RWPE1 (cell line): ENCODE data around the gene PLXNC1.
A peak's percentile ranks its signal among the peaks of the same experiment; 100 is the strongest.

Experiments used
- CTCF ChIA-PET: fragments of 350-600 bp; sonication (Branson Sonifier 250); formaldehyde crosslinking; extraction: SDS; loops from one replicate; lab custom pipeline; 2021; lab: Yijun Ruan, JAX
- POLR2A ChIA-PET: fragments of 400-600 bp; formaldehyde crosslinking; extraction: SDS; loops from one replicate; lab custom pipeline; 2020; ENCODE audit warnings: antibody characterized with exemption; ENCODE audit not compliant: low non-redundant PET; lab: Yijun Ruan, JAX
- DNase-seq: peaks from one replicate; pipeline ENCODE4 v3.0.0; 2012; ENCODE audit warnings: low spot score
- H3K27ac ChIP-seq: fragments of 450-650 bp; 2 replicates; pipeline ENCODE4 v1.5.1; 2017
- TF ChIP-seq, protein P1 (sequence below): fragments of 450-650 bp; conservative IDR thresholded peaks from 2 replicates; pipeline ENCODE4 v1.5.1; 2017; ENCODE audit warnings: low read depth, mild to moderate bottlenecking

The PLXNC1 gene

GRCh38 chr12:94260717-94261116 is 112.3 kb downstream of the PLXNC1 start:
- no peak overlapping the region for H3K27ac ChIP-seq
- ChIA-PET POLR2A (no interaction called here), CTCF (no interaction called here)
- no peak for DNase-seq
- TF ChIP-seq, protein P1, sequence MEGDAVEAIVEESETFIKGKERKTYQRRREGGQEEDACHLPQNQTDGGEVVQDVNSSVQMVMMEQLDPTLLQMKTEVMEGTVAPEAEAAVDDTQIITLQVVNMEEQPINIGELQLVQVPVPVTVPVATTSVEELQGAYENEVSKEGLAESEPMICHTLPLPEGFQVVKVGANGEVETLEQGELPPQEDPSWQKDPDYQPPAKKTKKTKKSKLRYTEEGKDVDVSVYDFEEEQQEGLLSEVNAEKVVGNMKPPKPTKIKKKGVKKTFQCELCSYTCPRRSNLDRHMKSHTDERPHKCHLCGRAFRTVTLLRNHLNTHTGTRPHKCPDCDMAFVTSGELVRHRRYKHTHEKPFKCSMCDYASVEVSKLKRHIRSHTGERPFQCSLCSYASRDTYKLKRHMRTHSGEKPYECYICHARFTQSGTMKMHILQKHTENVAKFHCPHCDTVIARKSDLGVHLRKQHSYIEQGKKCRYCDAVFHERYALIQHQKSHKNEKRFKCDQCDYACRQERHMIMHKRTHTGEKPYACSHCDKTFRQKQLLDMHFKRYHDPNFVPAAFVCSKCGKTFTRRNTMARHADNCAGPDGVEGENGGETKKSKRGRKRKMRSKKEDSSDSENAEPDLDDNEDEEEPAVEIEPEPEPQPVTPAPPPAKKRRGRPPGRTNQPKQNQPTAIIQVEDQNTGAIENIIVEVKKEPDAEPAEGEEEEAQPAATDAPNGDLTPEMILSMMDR: no peak

DNA sequence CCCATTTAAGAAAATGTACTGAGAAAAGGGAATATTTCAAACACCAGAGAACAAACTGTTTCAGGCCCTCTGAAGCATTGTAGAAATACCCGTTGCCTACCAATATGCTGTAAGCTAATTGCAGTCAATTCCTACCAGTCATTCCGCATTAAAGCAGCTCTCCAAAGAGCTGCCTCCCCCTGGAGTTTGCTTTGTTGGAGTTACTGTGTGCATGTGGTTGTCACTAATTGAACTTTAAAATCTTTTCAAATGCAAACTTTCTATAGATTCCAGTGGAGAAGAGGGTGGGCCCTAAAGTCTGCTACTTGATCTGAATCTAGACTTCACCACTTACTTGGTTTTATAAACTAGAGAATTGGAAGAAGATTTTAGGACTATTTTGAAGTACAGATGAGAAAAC is 112.7 kb downstream of the PLXNC1 start:
- CTCF ChIA-PET: no interaction called here
- DNase-seq: no peak
- no peak overlapping the region for H3K27ac ChIP-seq

DNA sequence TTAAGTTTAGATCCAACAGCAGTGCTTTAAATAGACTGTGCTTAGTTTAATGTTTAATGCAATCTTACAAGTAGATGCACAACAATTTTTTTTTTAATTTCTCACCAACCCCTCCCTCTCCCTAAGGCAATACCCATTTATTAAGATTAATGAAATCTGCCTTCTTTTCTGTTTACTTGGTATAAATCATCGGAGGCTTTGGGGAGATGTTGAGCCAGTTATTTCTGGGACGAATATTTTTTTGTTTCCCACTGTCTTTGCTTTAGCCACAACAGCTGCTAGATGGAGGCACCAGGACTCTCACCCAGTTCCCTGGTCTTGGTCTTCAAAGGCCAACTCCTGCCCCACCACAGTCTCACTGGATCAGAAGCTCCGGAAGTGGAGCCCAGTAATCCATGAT is 113.4 kb downstream of the PLXNC1 start:
- H3K27ac ChIP-seq: peak overlapping the region; percentile 39; the same call in 1 of the 2 replicates
- CTCF ChIA-PET: interaction anchor here (0.5 kb wide), 1 partner anchor 58 kb away, joined by 4 read pairs; no protein-coding TSS in a partner anchor
- TF ChIP-seq, protein P1: no peak
- POLR2A ChIA-PET: no interaction called here
- no peak for DNase-seq

More for the DNA sequence above, 112.7 kb downstream of the PLXNC1 start:
- TF ChIP-seq, protein P1: no peak
- POLR2A ChIA-PET: no interaction called here

DNA sequence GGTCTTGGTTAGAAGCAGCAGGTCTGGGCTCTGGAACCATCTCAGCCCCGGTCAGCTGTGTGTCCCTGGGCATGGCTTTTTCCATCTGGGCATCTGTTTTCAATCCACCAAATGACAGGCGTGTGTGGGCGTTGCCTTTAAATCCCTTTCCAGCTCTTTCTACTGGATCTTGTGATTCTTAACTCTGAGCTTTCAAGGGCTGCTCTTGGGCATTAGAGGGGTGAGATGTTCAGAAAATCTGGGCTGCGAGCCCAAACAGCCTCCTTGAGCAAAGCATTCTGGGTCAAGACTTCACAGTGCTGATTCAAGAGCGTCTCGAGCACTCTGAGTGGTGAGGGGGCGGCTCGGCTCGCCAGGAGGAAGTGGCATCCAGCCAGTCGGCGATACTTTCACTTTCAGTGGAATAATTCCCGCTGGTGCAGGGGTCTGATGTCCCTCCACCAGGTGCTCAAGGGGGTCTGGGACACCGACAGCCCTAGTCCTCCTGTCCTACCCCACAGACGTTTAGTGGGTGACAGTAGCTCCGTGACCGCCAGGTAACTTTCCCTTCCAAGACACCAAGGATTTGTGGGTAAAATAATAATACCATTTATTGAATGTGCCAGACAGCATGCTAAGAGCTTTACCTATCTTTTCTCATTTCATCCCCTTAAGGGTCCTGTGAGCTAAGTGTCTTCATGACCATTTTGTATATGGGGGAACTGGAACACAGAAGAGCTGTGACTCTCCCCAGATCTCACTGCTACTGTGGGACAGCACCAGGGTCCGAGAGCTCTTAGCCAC is 114.0 kb downstream of the PLXNC1 start:
- ChIA-PET CTCF (interaction anchor here (0.5 kb wide), 1 partner anchor 58 kb away, joined by 4 read pairs; no protein-coding TSS in a partner anchor), POLR2A (no interaction called here)
- H3K27ac ChIP-seq: peak overlapping the region; percentile 39
- peak; percentile 76 for DNase-seq
- TF ChIP-seq, protein P1: no peak

DNA sequence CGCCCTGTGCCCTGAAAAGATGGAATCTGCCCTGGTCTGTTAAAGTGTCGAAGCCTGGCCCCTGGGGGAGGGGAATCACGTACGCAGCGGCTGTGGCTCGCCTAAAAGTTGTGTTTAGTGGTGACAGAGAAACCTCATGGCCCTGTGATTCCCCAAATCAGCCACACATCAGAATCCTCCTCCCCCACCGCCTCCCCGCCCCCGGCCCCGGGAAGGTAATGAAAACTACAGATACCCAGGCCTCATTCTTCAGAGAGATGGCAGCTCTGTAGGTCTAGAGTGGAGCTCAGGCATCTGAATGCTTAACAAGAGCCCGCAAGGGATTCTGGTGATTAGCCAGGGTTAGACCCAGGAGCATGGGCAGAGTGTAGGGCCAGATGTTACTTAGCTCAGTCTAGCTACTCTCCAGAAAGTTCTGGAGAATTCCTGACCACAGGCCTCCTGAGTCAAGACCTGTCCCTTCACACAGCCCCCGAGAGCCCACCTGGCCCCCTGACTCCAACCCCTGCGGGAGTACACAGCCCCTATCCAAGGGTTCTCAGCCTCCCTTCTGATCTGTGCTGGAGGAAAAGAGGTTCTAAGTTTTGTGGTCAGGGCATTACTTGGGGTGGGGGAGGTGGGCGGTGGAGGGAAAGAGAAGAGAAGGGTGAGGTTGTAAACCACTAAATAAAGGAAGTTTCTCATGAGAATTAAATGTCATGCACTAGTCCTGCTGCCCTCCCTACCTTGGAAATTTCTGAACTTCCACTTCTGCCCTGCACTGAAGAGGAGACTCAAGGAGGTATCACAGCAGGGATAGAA is 114.8 kb downstream of the PLXNC1 start:
- TF ChIP-seq, protein P1: no peak
- DNase-seq: no peak
- ChIA-PET CTCF (no interaction called here), POLR2A (no interaction called here)
- peak overlapping the region; percentile 39; the same call in 1 of the 2 replicates for H3K27ac ChIP-seq

- no peak overlapping the region for H3K27ac ChIP-seq
- TF ChIP-seq, protein P1: no peak
- ChIA-PET POLR2A (no interaction called here), CTCF (no interaction called here)
- no peak for DNase-seq
Measured at GRCh38 chr12:94263905-94264561, 115.7 kb downstream of the PLXNC1 start.
